DOHH2 (cell line): Measurements from ENCODE around the gene PAX4.

ENCODE experiments used
- H3F3A ChIP-seq: fragments of 200-600 bp; sonication (generic), shearing (Covaris generic); 2 replicates; pipeline ENCODE4 v1.6.0; 2016; ENCODE audit warnings: antibody characterized with exemption, mild to moderate bottlenecking; ENCODE audit not compliant: control insufficient read depth, insufficient read depth
- H3K27ac ChIP-seq: fragments of 200-600 bp; sonication (generic); 2 replicates; pipeline ENCODE4 v1.5.1; 2014; ENCODE audit warnings: low read depth, mild to moderate bottlenecking, low read length, moderate library complexity
- H3K27me3 ChIP-seq: fragments of 200-600 bp; sonication (generic); 2 replicates; pipeline ENCODE4 v1.6.1; 2014; ENCODE audit warnings: mild to moderate bottlenecking, low read length, mixed read lengths; ENCODE audit not compliant: control insufficient read depth
- H3K36me3 ChIP-seq: fragments of 200-600 bp; sonication (generic); 2 replicates; pipeline ENCODE4 v1.6.1; 2014; ENCODE audit warnings: mild to moderate bottlenecking, low read length, moderate library complexity, mixed read lengths; ENCODE audit not compliant: control insufficient read depth
- H3K4me1 ChIP-seq: fragments of 200-600 bp; sonication (generic); 2 replicates; pipeline ENCODE4 v1.6.1; 2014; ENCODE audit warnings: mild to moderate bottlenecking, low read length, mixed read lengths; ENCODE audit not compliant: control insufficient read depth
- H3K4me2 ChIP-seq: fragments of 200-600 bp; sonication (generic); 2 replicates; pipeline ENCODE4 v1.6.0; 2014; ENCODE audit warnings: mild to moderate bottlenecking, low read length, moderate library complexity
- H3K4me3 ChIP-seq: fragments of 200-600 bp; sonication (generic); 2 replicates; pipeline ENCODE4 v1.5.1; 2014; ENCODE audit warnings: mild to moderate bottlenecking, low read length, mixed read lengths
- H3K79me2 ChIP-seq: fragments of 200-600 bp; sonication (generic); 2 replicates; pipeline ENCODE4 v1.6.1; 2014; ENCODE audit warnings: mild to moderate bottlenecking, low read length, mixed read lengths; ENCODE audit not compliant: control insufficient read depth
- H3K9me2 ChIP-seq: fragments of 200-600 bp; sonication (generic); replicated peaks from 2 replicates; pipeline ENCODE4 v1.6.1; 2014; ENCODE audit warnings: mild to moderate bottlenecking, low read length, mixed read lengths; ENCODE audit not compliant: control insufficient read depth
- H3K9me3 ChIP-seq: fragments of 200-600 bp; sonication (generic); 2 replicates; pipeline ENCODE4 v1.6.1; 2014; ENCODE audit warnings: antibody characterized with exemption, low read length, mixed read lengths; ENCODE audit not compliant: control insufficient read depth, insufficient read depth
- H4K20me1 ChIP-seq: fragments of 200-600 bp; sonication (generic); 2 replicates; pipeline ENCODE4 v1.6.0; 2014; ENCODE audit warnings: low read depth, mild to moderate bottlenecking, antibody characterized with exemption, low read length, moderate library complexity; ENCODE audit not compliant: control insufficient read depth, insufficient read depth
- EZH2phosphoT487 ChIP-seq: fragments of 200-600 bp; sonication (generic); IDR thresholded peaks from 2 replicates; pipeline ENCODE4 v1.6.1; 2017; ENCODE audit warnings: borderline replicate concordance, mild to moderate bottlenecking, antibody characterized with exemption, low read length, moderate library complexity, mixed read lengths
- TF ChIP-seq, protein P1 (sequence below): fragments of 200-600 bp; sonication (generic); IDR thresholded peaks from one replicate; pipeline ENCODE4 v1.5.1; 2014; ENCODE audit warnings: antibody characterized with exemption, mild to moderate bottlenecking, low read depth, low read length; ENCODE audit not compliant: poor library complexity, severe bottlenecking

The PAX4 gene

DNA sequence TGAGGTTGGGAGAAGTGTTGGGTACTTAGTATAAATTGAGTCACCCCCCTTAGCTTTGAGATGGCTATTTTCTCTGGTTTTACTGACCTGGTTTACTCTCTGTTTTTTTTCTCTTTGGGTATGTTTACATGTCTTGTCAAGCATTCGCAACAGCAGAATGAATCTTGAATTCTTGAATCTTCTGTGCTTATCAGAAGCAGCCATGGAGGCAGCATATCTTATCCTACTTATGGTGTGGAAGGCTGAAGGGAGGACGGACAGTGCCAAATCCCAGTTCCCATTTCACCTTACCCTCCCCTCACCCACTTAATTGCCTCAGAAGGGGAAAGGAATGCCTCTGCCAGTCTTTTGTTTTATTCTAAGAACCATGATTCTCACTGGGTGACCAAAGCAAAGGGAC lies 37.8 kb upstream of the PAX4 start:
- H4K20me1 ChIP-seq: peaks cover 64% of the 10 kb centered on the region
- TF ChIP-seq, protein P1, sequence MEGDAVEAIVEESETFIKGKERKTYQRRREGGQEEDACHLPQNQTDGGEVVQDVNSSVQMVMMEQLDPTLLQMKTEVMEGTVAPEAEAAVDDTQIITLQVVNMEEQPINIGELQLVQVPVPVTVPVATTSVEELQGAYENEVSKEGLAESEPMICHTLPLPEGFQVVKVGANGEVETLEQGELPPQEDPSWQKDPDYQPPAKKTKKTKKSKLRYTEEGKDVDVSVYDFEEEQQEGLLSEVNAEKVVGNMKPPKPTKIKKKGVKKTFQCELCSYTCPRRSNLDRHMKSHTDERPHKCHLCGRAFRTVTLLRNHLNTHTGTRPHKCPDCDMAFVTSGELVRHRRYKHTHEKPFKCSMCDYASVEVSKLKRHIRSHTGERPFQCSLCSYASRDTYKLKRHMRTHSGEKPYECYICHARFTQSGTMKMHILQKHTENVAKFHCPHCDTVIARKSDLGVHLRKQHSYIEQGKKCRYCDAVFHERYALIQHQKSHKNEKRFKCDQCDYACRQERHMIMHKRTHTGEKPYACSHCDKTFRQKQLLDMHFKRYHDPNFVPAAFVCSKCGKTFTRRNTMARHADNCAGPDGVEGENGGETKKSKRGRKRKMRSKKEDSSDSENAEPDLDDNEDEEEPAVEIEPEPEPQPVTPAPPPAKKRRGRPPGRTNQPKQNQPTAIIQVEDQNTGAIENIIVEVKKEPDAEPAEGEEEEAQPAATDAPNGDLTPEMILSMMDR: no peak
- no peak for TF ChIP-seq EZH2phosphoT487
- no peak overlapping the region for H3K27ac ChIP-seq

GRCh38 chr7:127654404-127655394 lies 36.8 kb upstream of the PAX4 start:
- TF ChIP-seq EZH2phosphoT487: no peak
- TF ChIP-seq, protein P1: no peak
- Histone ChIP-seq H3K9me3 (no peaks in the 10 kb centered on the region), H3K4me3 (peak overlapping the region; percentile 93), H4K20me1 (peaks cover 60% of the 10 kb centered on the region), H3K9me2 (no peaks in the 10 kb centered on the region), H3K4me1 (peaks cover 42% of the 10 kb centered on the region), H3K4me2 (peak overlapping the region; percentile 79), H3K36me3 (peaks cover 75% of the 10 kb centered on the region), H3K79me2 (peaks cover 87% of the 10 kb centered on the region), H3K27ac (0 out of 2 replicates have a peak overlapping the region, but pooled peaks have one; percentile 1), H3K27me3 (no peaks in the 10 kb centered on the region), H3F3A (peaks cover 4% of the 10 kb centered on the region; the same call in 1 of the 2 replicates)

More for the DNA sequence above, 37.8 kb upstream of the PAX4 start:
- Histone ChIP-seq H3K9me3 (no peaks in the 10 kb centered on the region), H3K27me3 (no peaks in the 10 kb centered on the region), H3K9me2 (no peaks in the 10 kb centered on the region), H3K4me3 (no peak overlapping the region), H3K79me2 (peaks cover 97% of the 10 kb centered on the region), H3K4me2 (peak overlapping the region; percentile 79; the same call in 1 of the 2 replicates), H3F3A (peaks cover 4% of the 10 kb centered on the region; the same call in 1 of the 2 replicates), H3K4me1 (peaks cover 38% of the 10 kb centered on the region), H3K36me3 (peaks cover 85% of the 10 kb centered on the region)

GRCh38 chr7:127653396-127653795 lies 35.5 kb upstream of the PAX4 start:
- H3K36me3 ChIP-seq: peaks cover 62% of the 10 kb centered on the region
- no peaks in the 10 kb centered on the region for H3K9me2 ChIP-seq
- TF ChIP-seq, protein P1: no peak
- TF ChIP-seq EZH2phosphoT487: no peak
- no peaks in the 10 kb centered on the region for H3K9me3 ChIP-seq
- no peaks in the 10 kb centered on the region for H3K27me3 ChIP-seq
- H3K4me1 ChIP-seq: peaks cover 42% of the 10 kb centered on the region
- H3K27ac ChIP-seq: no peak overlapping the region
- peak overlapping the region; percentile 79 for H3K4me2 ChIP-seq
- peaks cover 50% of the 10 kb centered on the region for H4K20me1 ChIP-seq
- peaks cover 74% of the 10 kb centered on the region for H3K79me2 ChIP-seq
- H3F3A ChIP-seq: peaks cover 4% of the 10 kb centered on the region; the same call in 1 of the 2 replicates
- peak overlapping the region; percentile 93 for H3K4me3 ChIP-seq
